ENCODE results near the gene TCF15. TPM values are rescaled to one million over a fixed set of nuclear protein-coding genes. Genes with fewer than 3 reads are reported as not detected.

TCF15 gene
- total and polyA plus RNA-seq, 2 of the 13 experiments (the other 11 are each of a cell fraction or from before 2014, with no cell fraction given), result not detected

GRCh38 chr20:625360-625932 is 15.3 kb upstream of the TCF15 start (continued):
- no peak for TF ChIP-seq MAFK (conservative IDR thresholded peaks at IDR 0.05 in 1 of 2, IDR thresholded peaks at IDR 0.05 in 1 of 2; ENCODE audit: low read length in 2 of 2)
- TF ChIP-seq ARNT (IDR thresholded peaks at IDR 0.05), result no peak
- no peak for TF ChIP-seq CENPX (CRISPR knock-in tag; IDR thresholded peaks at IDR 0.05)
- no peak for TF ChIP-seq ZNF441 (CRISPR knock-in tag; IDR thresholded peaks at IDR 0.05; ENCODE audit: borderline replicate concordance)
- TF ChIP-seq PHF20 (CRISPR knock-in tag; IDR thresholded peaks at IDR 0.05), result no peak
- TF ChIP-seq ZNF879 (CRISPR knock-in tag; IDR thresholded peaks at IDR 0.05), result no peak
- no peak for TF ChIP-seq ZNF616 (CRISPR knock-in tag; IDR thresholded peaks at IDR 0.05; ENCODE audit: low read depth)
- TF ChIP-seq TRIM24 (CRISPR knock-in tag; IDR thresholded peaks at IDR 0.05), result no peak
- TF ChIP-seq USF2 (IDR thresholded peaks at IDR 0.05; ENCODE audit: low read depth, low read length), result no peak
- no peak for TF ChIP-seq USF2 (CRISPR knock-in tag; IDR thresholded peaks at IDR 0.05; ENCODE audit: borderline replicate concordance)
- no peak for TF ChIP-seq ZKSCAN5 (CRISPR knock-in tag; IDR thresholded peaks at IDR 0.05)

- H4K20me1 ChIP-seq (ENCODE audit: insufficient read depth, low read length), result no peaks in the 10 kb centered on the region
- in situ Hi-C loops (cut with HindIII; ENCODE audit: extremely low pct_ligation_motif_present, low pct_unique_long_range_greater_than_20kb) (no loop called here), intact Hi-C loops (cut with micrococcal nuclease; ENCODE audit: unreplicated experiment) (no loop called here)
- H3K9ac ChIP-seq (ENCODE audit: insufficient read depth, low read depth, low read length), result no peak overlapping the region
- peaks cover 0 to 50% of the 10 kb centered on the region in 2 experiments; a peak in 4 of 5 replicates for H3K27me3 ChIP-seq (ENCODE audit: control insufficient read depth in 1 of 2, insufficient read depth in 2 of 2, low read length in 2 of 2)
- peaks cover 5% of the 10 kb centered on the region for H3K4me1 ChIP-seq (ENCODE audit: insufficient read depth, low read length)
- no peak overlapping the region for H2AFZ ChIP-seq (ENCODE audit: low read length)
- no peaks in the 10 kb centered on the region for H3K79me2 ChIP-seq (ENCODE audit: insufficient read depth, low read length)
- POLR2A ChIA-PET, result interaction anchor here (0.9 kb wide), 1 partner anchor 19 kb away, joined by 3 read pairs; no protein-coding TSS in a partner anchor
- H3K27ac ChIP-seq (ENCODE audit: extremely low read length, insufficient read depth, low read length), result no peak overlapping the region
- no peak overlapping the region for H3K4me3 ChIP-seq (replicated peaks in 1 of 3; ENCODE audit: insufficient read depth in 1 of 3, low read depth in 2 of 3, low read length in 3 of 3)
- BruUV-seq (replicated peaks), result no TSS peak
- CTCF ChIA-PET (ENCODE audit: low intra/inter-chr PET ratio, low total read pairs), result no interaction called here
- no peak overlapping the region for H3K4me2 ChIP-seq (ENCODE audit: low read depth, low read length)
- FAIRE-seq (peak; percentile 40), DNase-seq (ENCODE audit: low spot score) (no peak), ATAC-seq (no peak)
- 6% methylated on average over 4 of the region's 4 CpGs for WGBS (ENCODE audit: low lambda C conversion rate)
- H3K36me3 ChIP-seq (replicated peaks in 1 of 2; ENCODE audit: control insufficient read depth in 1 of 2, insufficient read depth in 2 of 2, low read length in 2 of 2), result no peaks in the 10 kb centered on the region
- no peak for TF ChIP-seq HDAC2 (CRISPR knock-in tag; IDR thresholded peaks at IDR 0.05)
- TF ChIP-seq ZBTB21 (CRISPR knock-in tag; IDR thresholded peaks at IDR 0.05), result no peak
- TF ChIP-seq ZNF446 (CRISPR knock-in tag; IDR thresholded peaks at IDR 0.05), result no peak
- H3K9me3 ChIP-seq (ENCODE audit: low read length), result no peaks in the 10 kb centered on the region
Measured at GRCh38 chr20:623704-624103, 13.6 kb upstream of the TCF15 start.

Data from HepG2 (cell line).